Effector CD4-positive, alpha-beta T cell (primary cell): ENCODE results near the gene BSCL2.
"Not testable (repeated sequence)": the region's sequence is repeated elsewhere in the genome, so short reads cannot be mapped to it uniquely, and the experiment has no call there.

Source experiments
- DNase-seq: peaks from one replicate; pipeline ENCODE4 v3.0.0-alpha.2; 2020
- total RNA-seq: gene quantifications from one replicate; lab custom pipeline; 2026; lab: John Stamatoyannopoulos, UW

BSCL2 gene
- 9.4 reads per million, percentile 30 among the genes with 10 or more reads in this experiment for total RNA-seq

DNA sequence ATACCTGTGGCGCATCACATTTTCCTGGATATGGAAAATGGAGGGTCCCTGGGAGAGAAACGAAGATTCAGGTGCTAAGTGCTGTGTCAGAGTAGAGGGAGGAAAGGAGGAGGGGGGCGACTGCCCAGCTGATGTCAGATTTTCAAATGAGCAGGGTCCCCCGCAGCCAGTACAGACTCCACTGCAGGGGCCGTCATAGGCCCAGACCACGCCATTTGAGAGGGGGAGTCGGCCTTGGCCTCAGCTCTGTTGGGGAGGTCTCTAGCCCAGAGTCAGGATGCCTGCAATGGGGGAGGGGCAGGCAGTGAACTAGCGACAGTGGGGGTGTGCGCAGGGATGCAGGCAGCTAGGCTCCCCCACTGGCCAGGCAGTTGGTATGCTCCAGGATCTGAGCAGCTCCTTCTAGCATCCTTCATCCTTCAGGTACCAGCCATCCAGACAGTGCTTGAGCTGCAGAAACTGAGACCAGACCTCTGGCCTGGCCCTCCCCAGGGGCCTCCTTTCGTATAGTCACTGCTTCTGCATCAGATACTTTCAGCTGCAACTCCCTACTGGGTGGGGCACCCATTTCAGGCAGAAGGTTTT lies at the start of gene BSCL2, which contains the start of gene GNG3:
TSS of gene BSCL2 (minus strand) at position 148 of the 585 bp plus-strand sequence. CDS start 229 bp downstream, outside the sequence.
TSS of gene GNG3 (plus strand) at position 400 of the 585 bp plus-strand sequence. CDS start 620 bp downstream, outside the sequence.
- DNase-seq, result no peak

DNA sequence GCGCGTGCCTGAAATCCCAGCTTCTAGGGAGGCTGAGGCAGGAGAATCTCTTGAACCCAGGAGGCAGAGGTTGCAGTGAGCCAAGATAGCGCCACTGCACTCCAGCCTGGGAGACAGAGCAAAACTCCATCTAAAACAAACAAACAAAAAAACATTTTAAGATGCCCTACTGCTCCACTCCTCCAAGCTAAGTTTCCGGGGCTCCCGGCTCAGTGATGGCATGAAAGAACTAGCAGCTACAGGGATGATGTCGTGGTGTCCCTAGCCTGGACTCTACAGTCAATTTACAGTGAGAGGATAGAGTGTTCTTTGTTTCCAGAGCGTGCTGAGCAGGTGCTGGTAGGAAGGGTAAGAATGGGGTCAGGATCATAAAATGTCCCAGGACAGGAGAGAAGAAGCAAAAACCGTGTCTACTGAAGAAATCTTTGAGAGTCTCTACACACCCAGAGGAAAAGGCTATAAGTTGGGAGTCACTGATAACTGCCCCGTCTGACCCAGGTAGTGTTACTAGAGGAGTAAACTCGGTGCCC lies 47.9 kb upstream of the BSCL2 start:
- no peak for DNase-seq

DNA sequence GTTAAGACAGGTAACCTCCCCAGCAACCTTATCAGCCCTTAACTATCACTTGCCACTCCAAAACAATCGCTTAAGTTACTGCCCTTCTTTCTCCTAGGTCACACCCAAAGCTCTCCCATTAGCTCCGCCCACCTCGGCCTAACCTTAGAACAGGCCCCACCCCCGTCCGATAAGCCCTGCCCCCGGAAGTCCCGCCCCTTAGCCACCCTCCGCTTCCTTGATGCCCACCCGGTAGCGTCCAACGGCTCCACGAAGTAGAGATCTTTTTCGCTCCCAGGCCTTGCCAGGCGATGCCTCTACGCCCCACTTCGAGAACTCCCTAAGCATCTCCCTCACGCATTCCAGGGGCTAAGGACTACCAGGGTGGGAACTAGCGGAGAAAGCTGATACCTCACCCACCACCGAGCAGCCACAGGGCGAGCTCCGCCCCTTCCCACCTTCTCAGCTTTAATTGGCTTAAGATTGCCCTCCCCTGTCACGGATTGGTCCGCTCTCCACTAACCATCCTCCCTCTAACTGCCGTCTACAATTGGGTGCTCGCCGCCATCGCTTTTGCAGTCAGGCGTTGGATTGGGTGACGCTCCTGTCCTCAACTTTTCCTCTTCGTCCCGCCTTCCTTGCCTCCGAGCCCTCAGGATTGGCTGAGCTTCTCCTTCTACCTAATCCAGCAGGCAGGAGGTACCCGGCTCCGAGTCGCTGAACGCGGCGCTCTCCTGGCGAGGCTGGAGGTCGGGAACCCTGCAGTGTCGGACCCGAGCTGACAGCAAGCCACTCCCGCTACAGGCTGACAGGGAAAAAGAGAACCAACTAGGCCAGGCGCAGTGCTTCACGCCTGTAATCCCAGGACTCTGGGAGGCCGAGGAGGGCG lies 46.7 kb upstream of the BSCL2 start, which contains the start of gene ZBTB3:
TSS of gene ZBTB3 (minus strand) at position 425 of the 868 bp plus-strand sequence. CDS start 496 bp downstream, outside the sequence.
- DNase-seq, result peak; percentile 93

DNA sequence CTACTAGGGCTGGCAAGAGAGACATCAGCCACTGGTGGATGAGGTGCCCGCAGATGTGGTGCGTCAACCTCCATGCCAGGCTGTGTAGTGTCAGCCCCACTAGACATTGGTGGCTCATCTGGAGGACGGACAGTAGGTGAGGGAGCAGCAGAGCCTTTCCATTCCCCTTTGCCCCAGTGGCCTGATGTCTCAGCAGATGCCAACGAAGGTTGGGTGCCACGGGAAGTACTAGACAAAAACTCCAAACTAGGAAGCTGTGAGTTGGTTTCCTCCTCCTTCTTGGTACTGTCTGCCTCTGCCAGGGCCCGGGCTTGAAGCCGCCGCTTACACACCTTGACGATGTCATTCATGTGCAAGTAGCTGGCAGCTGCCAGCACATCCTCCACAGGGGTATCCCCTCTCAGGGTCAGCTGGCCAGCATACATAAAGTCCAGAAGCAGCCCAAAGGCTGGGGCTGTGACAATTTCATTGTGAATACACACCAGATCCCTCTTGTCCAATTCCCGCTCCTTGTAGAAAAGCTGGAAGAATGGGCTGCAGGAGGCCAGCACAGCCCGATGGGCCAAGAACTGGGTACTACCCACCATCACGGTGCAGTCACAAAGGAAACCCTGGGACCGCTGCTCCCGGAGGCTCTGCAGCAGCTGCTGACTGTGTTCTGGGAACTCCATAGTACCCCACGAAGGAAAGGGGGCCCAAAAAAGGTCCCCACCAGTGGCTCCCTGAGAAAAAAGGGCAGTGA lies 45.9 kb upstream of the BSCL2 start:
- DNase-seq, result no peak

GRCh38 chr11:62752177-62752785 lies 45.1 kb upstream of the BSCL2 start:
- DNase-seq, result no peak

- DNase-seq, result not testable (repeated sequence)
Measured at GRCh38 chr11:62749931-62750330, 42.7 kb upstream of the BSCL2 start.

DNA sequence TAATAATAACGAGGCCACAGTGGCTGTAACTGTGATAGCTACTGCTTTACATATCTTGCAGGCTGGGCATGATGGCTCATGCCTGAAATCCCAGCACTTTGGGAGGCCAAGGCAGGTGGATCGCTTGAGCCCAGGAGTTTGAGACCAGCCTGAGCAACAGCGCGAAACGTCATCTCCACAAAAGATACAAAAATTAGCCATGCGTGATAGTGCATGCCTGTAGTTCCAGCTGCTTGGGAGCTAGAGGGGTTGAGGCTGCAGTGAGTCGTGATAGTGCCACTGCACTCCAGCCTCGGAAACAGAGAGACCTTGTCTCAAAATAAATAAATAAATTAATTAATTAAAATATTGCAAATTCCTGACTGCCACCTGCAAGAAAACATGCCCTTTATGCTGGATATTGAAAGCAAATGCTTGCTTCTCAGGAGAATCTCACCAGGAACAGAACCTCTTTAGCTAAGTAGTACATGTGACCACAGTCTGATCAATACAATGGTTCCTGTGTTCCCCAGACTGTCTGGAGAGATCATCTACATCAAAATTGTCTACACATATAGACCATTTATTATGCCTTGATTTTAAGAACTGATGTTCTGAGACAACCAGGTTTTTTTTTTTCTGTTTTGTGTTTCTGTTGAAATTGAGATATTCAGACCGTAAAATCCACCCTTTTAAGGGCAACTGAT lies 40.4 kb upstream of the BSCL2 start:
- no peak for DNase-seq

DNA sequence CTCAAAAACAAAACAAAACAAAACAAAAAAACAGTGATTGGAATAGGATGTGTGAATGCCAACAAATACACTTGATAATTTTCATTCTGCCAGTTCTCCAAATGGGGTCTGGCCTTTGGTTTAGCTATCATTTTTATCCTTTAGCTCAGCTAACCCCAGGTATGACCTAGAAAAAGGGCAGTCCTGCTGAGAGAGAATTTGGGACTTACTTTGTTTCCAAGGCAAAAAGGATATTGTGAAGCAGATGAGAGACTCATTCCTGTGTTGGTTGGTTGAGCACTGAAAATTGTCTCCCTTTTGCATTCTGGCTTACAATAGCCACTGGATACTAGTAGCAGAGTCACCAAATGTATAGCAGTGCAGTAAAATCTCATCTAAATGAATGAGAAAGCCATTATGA lies 30.0 kb upstream of the BSCL2 start:
- DNase-seq, result no peak

GRCh38 chr11:62732830-62733229 lies 25.6 kb upstream of the BSCL2 start:
- no peak for DNase-seq

- not testable (repeated sequence) for DNase-seq
Measured at GRCh38 chr11:62730076-62730475, 22.9 kb upstream of the BSCL2 start.

DNA sequence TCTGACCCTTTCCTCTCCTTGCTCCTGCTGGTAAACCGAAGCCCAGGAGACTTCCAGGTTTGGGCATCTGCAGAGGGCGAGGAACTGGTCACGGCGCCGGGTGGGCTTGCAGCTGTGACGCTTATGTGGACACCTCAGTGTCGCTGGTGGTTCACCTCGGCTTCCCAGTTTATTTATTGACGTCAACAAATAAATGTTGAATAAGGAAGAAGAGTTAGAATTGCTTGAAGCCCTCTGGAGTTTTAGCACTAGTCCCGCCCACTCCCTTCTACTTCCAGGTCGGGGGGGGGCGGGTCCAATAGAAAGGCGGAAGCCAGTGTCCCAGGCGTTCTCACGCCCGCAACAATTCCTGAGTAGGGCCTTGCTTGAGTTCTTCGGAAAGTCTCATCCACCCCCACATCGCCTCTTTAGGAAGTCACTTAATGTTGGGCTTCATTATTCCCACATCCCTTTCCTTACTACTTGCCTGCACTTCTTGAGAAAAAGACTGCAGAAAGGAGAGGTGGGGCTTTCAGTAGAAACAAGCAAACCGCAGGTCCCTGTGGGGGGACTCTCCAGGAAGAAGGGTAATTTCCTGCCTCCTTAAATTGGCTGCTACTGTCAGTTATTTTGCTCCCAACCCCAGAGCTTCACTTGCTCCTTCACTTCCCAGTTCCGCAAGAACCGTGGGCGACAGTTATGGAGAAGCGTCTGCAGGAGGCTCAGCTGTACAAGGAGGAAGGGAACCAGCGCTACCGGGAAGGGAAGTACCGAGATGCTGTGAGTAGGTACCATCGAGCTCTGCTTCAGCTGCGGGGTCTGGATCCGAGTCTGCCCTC lies 21.2 kb upstream of the BSCL2 start, which contains the start of gene TTC9C:
TSS of gene TTC9C (plus strand) at position 316 of the 818 bp plus-strand sequence. CDS start at position 679, 363 bp downstream.
- peak; percentile 80 for DNase-seq

- DNase-seq, result peak; percentile 83
Measured at GRCh38 chr11:62727872-62728170, 20.6 kb upstream of the BSCL2 start.

DNA sequence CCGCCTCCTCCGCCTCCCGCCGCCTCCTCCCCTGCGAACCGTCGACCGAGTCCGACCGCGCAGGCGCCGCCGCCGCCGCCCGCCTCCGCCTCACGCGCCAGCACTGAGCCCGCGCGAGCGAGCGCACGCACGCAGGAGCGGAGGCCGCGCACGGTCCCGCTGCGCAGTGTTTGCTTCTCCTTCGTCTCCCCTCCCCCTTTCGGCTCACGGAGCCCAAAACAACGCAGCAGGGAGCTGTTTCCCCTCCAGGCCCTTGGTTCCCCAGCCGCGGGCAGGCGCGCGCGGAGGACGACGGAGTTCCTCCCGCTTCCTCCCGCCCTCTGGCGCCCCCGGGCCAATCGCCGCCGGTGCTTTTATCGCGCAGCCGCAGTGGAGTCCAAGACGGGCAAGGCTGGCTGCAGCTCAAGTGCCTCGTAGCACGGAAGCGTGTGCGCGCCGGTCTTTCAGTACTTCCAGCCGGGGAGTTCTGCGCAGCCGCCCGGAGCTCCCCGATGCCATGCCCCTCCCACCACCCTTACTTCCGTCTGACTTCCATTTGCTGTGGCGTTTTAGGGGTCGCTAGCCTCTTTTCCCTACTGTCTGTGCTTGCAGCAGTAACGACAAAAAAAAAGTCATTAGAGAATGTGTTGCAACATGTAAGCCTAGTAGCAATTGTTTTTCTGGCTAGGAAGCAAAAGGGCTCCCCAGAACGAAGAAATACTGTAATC lies 20.1 kb upstream of the BSCL2 start, which contains the start of gene HNRNPUL2:
TSS of gene HNRNPUL2 (minus strand) at position 293 of the 707 bp plus-strand sequence. CDS start 301 bp downstream, outside the sequence.
- peak; percentile 97 for DNase-seq

DNA sequence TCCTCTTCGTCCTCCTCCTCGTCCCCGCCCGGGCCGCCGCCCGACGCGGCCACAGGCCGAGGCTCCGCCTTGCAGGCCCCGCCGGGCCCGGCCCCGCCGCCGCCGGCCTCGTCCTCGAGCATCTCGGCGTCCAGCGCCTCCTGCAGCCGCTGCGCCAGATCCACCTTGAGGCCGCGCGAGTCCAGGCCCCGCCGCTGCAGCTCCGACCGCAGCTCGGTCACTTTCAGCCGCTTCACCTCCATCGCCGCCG lies 19.6 kb upstream of the BSCL2 start:
- DNase-seq, result no peak

DNA sequence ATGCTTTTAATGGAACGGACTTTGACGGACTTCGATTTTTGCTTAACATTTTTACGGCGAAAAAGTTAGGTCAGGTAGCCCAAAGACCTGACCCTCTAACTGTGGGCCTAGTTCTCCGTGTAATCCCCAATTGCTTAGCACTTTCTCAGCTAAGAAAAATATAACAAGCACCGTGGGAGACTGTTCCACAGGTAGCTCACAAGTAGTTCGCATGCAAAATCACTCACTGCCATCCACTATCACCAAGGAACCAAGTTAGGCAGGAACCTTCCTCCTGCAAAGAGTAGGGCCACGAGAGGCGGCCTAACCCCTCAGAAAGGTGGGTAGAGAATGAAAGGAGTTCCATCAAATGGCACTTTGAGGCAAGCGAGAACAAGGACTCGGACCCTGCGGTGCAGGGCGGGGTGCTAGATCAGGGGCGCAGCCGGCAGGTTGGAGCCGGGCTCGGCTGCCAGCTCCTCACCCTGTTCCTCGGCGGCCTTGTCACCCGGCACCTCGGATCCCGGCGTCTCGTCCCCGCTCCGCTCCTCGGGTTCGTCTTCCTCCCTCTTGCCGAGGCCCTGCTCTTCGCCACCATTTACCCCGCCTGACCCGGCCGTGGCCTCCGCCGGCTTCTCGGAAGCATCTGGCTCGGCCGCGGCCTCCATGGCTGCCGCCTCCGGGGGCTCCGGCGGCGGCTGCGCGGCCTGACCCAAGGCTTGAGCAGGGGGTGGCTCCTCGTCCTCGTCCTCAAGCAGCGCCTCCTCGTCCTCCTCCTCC lies 19.1 kb upstream of the BSCL2 start:
- peak; percentile 8 for DNase-seq

DNA sequence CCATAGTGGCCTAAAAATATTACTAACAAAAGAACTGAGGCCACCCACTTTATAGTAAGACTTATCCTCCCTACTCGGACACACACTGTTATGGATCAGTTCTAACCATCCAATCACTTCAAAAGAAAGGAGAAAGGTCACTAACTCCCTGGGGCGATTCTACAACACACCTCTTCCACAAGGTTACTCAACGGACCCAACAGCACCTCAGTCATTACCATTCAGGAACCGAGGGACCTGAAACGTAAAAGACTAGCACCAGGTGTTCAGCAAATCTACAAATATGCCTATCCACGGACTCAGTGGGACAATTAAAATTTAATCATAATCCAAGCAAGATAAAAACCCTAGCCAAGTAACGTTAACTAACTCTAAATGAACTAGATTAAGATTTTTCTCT lies 18.4 kb upstream of the BSCL2 start:
- no peak for DNase-seq

GRCh38 chr11:62724171-62724570 lies 16.9 kb upstream of the BSCL2 start:
- no peak for DNase-seq

GRCh38 chr11:62721994-62722393 lies 14.8 kb upstream of the BSCL2 start:
- DNase-seq, result no peak

DNA sequence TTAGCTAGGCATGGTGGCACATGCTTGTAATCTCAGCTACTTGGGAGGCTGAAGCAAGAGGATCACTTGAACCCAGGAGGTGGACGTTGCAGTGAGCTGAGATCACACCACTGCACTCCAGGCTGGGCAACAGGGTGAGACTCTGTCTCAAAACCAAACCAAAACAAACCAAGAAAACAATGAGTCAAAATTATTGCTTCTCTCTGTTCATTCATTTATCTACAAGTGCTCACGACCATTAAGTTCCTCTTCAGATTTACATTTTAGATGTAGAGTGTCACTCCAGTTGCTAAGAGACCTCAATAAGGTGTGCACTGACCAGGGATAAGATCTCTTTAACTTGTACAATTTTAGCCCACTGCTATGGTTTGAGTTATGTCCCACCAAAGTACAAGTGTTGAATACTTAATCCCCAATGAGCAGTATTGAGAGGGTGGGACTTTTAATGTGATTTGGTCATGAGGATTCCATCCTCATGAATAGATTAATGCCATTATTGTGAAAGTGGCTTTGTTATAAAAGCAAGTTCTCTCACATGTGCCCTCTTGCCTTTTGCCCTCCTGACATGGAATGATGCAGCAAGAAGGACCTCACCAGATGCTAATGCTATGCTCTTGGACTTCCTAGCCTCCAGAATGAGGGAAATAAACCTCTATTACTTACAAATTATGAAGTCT lies 12.2 kb upstream of the BSCL2 start:
- no peak for DNase-seq
